DOHH2 (cell line): ENCODE results near the gene LHFPL4.

Experiments used
- EZH2phosphoT487 ChIP-seq: fragments of 200-600 bp; sonication (generic); IDR thresholded peaks from 2 replicates; pipeline ENCODE4 v1.6.1; 2017; ENCODE audit warnings: borderline replicate concordance, mild to moderate bottlenecking, antibody characterized with exemption, low read length, moderate library complexity, mixed read lengths
- TF ChIP-seq, protein P1 (sequence below): fragments of 200-600 bp; sonication (generic); IDR thresholded peaks from one replicate; pipeline ENCODE4 v1.5.1; 2014; ENCODE audit warnings: antibody characterized with exemption, mild to moderate bottlenecking, low read depth, low read length; ENCODE audit not compliant: poor library complexity, severe bottlenecking

DNA sequence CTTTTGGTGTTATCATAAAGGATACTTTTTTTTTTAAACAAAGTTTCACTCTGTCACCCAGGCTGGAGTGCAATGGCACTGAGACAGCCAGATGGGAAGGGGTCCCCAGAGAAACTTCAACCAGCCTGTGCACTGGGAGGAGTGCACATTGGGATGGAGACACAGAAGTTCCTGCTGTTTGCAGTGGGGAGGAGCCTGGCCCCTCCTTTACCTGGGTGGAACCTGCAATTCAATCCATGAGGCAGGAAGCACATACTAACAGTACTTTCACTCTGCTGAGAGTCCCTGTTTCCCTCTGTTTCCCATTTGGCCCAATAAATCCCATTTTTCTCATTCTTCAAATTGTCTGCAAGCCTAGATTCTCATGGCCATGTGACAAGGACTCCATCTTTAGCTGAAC is 42.3 kb upstream of the LHFPL4 start:
- TF ChIP-seq, protein P1, sequence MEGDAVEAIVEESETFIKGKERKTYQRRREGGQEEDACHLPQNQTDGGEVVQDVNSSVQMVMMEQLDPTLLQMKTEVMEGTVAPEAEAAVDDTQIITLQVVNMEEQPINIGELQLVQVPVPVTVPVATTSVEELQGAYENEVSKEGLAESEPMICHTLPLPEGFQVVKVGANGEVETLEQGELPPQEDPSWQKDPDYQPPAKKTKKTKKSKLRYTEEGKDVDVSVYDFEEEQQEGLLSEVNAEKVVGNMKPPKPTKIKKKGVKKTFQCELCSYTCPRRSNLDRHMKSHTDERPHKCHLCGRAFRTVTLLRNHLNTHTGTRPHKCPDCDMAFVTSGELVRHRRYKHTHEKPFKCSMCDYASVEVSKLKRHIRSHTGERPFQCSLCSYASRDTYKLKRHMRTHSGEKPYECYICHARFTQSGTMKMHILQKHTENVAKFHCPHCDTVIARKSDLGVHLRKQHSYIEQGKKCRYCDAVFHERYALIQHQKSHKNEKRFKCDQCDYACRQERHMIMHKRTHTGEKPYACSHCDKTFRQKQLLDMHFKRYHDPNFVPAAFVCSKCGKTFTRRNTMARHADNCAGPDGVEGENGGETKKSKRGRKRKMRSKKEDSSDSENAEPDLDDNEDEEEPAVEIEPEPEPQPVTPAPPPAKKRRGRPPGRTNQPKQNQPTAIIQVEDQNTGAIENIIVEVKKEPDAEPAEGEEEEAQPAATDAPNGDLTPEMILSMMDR, result no peak
- TF ChIP-seq EZH2phosphoT487, result no peak
